AG08396 (cell line): ENCODE measurements around the gene CCNL2.
"Not testable (repeated sequence)": the region's sequence is repeated elsewhere in the genome, so short reads cannot be mapped to it uniquely, and the experiment has no call there.

Source experiments
- DNase-seq: peaks from one replicate; pipeline ENCODE4 v3.0.0; 2012; ENCODE audit warnings: low spot score, mixed read lengths

CCNL2 gene

GRCh38 chr1:1399187-1399871 is at the start of gene CCNL2:
Gene CCNL2, minus strand, starts transcription at chr1:1399335. Its CDS starts 29 bp downstream, at chr1:1399306.
- DNase-seq: peak; percentile 99

GRCh38 chr1:1446631-1447030 is 47.5 kb upstream of the CCNL2 start:
- not testable (repeated sequence) for DNase-seq

- DNase-seq: no peak
Observed at GRCh38 chr1:1442069-1442770, 43.1 kb upstream of the CCNL2 start.

GRCh38 chr1:1441002-1441888 is 42.1 kb upstream of the CCNL2 start:
- DNase-seq: peak; percentile 90

- peak; percentile 9 for DNase-seq
Observed at GRCh38 chr1:1440262-1441001, 41.3 kb upstream of the CCNL2 start.

- DNase-seq: no peak
Observed at GRCh38 chr1:1439546-1440261, 40.6 kb upstream of the CCNL2 start.

- DNase-seq: no peak
Observed at GRCh38 chr1:1438531-1439381, 39.6 kb upstream of the CCNL2 start.

GRCh38 chr1:1437904-1438376 is 38.8 kb upstream of the CCNL2 start:
- peak; percentile 35 for DNase-seq

- peak; percentile 15 for DNase-seq
Observed at GRCh38 chr1:1437033-1437903, 38.1 kb upstream of the CCNL2 start.

GRCh38 chr1:1436630-1437032 is 37.5 kb upstream of the CCNL2 start:
- DNase-seq: peak; percentile 15

- DNase-seq: peak; percentile 13
Observed at GRCh38 chr1:1435911-1436629, 36.9 kb upstream of the CCNL2 start.

GRCh38 chr1:1435106-1435903 is 36.2 kb upstream of the CCNL2 start, which contains the start of gene VWA1:
Gene VWA1, plus strand, starts transcription at chr1:1435690. Its CDS starts 59 bp downstream, at chr1:1435749.
- peak; percentile 98 for DNase-seq

GRCh38 chr1:1434824-1435105 is 35.6 kb upstream of the CCNL2 start:
- peak; percentile 18 for DNase-seq

- peak; percentile 24 for DNase-seq
Observed at GRCh38 chr1:1434131-1434823, 35.1 kb upstream of the CCNL2 start.

- peak; percentile 62 for DNase-seq
Observed at GRCh38 chr1:1433804-1434130, 34.6 kb upstream of the CCNL2 start.

GRCh38 chr1:1432951-1433803 is 34.0 kb upstream of the CCNL2 start:
- DNase-seq: peak; percentile 27
